GM18505 (cell line): Measurements from ENCODE around the gene DPF3.

Experiments
- ATAC-seq: cut with Tn5 transposase; IDR thresholded peaks from one replicate; pipeline ENCODE4 v1.9.1; 2021; ENCODE audit not compliant: unreplicated experiment
- POLR2A ChIP-seq: IDR thresholded peaks from 4 replicates; pipeline ENCODE4 v1.6.1; 2011; ENCODE audit warnings: borderline replicate concordance; ENCODE audit not compliant: insufficient read depth, insufficient read length; ENCODE audit errors: extremely low read depth

Gene DPF3

DNA sequence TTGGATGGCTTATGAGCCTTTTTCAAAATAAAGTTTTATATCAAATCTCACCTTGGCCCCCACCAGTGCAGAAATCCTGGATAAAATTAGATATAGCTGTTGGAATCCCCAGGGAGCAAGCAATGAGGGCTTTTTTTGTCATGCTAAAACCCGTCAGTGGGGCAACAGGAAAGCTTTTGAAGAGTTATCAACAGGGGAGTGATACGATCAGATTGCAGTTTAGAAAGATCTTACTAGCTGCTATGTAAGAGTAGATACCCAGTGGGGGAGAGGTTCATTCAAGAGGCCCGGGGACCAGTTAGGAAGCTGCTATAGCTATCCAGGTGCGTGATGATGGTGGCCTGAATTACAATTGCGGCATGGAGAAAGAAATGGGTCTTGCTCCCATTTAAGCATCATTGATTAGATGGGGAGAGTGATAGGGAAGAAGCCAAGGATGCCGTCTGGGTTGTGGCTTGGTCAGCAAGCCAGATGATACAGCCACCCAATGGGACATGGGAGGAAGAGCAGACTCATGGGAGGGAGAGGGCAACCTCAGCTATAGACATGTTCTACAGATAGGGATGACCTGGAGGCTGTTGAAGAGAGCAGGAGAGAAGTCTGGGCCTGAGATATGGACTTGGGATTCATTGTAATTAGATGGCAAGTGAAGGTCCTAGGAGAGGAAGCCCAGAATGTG is 272.4 kb downstream of the DPF3 start:
- no peak for TF ChIP-seq POLR2A
- no peak for ATAC-seq

DNA sequence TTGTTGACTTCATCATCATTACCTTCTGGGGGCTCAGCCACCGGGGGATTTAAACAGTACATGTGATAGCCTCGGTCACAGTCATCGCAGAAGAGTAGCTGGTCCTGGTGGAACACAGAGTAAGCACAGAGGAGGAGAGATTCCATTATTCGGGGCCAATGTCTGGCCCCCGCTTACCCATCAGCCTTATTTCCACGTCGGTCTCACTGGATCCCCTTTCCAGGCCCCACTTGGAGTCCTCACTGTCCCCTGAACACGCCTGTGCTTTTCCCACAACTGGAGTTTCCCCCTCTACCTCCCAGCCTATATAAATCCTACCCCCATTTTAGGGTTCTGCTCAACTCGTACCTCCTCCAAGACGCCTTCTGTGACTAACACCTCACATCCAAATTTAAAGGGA is 274.0 kb downstream of the DPF3 start:
- no peak for TF ChIP-seq POLR2A
- no peak for ATAC-seq

DNA sequence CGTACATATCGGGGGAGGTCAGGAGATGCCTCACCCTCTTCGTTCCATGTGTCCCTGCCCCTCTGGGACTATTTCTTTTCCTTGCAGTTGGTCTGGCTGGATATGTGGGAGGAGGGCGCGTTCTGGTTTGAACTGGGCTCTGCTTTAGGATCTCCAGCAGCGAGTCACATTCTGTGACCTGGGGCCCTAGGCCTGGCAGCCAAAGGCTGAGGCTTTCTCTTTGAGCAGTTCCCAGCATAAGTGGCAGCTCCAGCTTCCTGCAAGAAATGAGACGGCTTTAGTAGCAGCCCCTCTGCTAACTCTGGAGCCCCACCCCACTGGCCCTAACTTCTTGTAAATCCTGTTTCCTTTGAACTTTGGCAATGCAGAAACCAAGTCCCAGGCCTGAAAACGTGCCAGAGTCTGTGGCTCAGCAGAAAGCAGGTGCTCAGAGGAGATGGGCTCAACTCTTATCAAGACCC is 274.8 kb downstream of the DPF3 start:
- TF ChIP-seq POLR2A = no peak
- ATAC-seq = no peak

DNA sequence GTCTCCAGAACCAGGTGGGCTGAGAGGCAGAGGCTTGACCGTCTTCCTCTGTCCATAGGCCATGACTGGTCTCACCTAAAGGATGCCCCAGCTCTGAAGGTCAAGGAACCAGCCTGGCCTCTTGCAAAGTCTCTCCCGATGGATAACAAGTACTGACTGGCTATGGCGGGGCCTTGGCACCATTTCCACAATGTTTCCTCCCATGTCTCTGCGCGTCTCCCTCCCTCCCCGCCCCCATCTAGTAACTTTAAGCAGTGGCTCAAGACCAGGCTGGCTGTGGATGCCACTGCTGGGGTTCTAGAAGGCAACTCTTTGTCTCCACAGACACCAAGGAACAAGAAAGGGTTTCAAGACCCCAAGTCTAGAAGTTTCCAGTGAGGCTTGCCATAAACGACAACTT is 275.5 kb downstream of the DPF3 start:
- ATAC-seq = no peak
- TF ChIP-seq POLR2A = no peak

DNA sequence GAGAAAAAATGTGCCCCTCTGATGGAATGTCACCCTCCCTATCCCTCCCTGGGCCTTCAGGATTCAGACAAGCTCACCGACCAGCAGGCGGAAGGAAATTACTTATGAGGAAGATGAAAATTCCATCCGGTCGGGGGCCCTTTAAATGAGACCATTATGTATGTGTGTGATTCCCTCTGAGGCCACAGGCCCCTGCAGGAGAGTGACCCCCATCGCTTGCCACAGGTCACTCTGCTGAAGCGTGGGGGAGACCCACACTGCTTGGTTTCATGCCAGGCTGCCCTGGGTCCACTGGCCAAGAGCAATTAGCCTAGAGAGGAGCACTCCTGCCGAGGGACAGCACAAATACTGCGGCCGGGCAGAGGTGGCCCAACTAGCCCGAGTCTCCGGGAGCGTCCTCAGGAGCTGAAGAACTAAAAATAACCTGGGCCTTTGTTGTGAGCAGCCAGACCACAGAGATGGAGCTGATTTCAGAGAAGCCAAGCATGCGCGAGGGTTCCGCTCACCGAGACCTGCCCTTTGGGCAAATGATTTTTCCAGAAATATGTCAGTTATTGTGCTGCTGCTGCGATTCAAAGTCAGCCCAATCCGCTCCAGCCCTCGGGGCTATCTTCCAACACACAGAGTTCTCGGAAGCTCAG is 276.4 kb downstream of the DPF3 start:
- TF ChIP-seq POLR2A = no peak
- ATAC-seq = no peak

DNA sequence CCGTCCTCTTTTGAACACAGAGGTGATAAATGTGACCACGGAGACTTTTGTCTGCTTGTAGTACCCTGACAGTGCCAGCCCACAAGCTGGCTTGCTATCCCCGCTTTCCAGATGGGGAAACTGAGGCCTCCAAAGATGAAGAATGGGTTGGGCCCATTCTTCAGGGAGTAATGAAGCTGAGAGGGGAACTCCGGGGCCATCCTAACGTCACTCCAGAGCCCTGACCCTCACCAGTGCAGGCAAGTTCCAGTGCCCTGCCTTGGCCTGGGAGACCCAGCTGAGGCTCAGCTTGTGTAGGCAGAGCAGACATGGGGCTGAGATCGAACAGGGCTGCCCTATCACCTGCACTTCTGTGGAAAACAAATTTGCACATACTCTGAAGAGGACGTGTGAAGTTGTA is 277.1 kb downstream of the DPF3 start:
- no peak for TF ChIP-seq POLR2A
- ATAC-seq = no peak

DNA sequence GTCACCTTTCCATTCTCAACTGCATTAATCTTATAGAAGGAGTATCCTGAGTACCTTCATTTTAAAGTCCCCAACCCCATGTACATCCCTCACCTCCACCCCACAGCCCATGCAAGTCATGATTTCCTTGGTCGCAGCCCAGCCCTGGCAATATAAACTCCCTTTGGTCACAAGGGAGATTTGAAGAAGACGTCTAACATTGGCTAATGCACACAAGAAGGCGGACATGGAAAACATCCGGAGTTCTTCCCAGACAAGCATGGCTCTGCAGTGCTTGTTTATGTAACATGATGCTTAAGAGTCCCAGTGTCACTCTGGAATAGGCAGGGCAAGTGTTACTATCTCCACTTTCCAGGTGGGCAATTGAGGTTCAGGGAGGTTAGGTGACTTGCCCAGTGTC is 277.6 kb downstream of the DPF3 start:
- no peak for ATAC-seq

DNA sequence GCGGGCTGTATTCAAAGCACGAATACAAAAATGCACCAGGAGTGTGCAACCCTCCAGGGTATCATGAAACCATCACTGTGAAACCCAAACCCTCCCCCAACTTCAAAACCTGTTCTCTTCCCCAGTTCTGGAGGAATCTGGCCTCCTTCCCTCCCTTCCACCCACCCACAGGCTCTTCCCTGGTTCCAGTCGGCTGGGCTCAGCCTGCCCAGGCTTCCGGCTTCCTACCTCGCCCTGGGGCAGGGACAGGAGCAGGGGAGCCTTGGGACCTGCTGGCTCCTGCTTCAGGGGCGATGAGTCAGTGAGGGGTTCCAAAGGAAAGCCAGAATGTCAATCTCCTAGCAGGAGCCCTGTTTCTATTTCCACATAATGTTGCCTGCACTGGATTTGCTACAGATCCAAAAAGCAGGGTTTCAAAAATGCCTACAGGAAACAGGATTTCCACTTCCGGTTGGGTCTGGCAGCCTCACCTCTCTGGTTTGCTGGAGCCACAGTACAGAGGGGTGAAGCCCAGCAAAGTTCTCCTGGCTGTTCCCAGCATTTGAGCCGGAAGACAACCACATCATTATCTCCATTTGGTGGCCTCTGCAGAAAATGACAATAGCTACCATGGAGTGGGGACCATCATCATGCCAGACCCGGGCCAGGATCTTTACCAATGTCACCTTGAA is 278.3 kb downstream of the DPF3 start:
- ATAC-seq = no peak

More for the DNA sequence above, 277.6 kb downstream of the DPF3 start:
- no peak for TF ChIP-seq POLR2A

DNA sequence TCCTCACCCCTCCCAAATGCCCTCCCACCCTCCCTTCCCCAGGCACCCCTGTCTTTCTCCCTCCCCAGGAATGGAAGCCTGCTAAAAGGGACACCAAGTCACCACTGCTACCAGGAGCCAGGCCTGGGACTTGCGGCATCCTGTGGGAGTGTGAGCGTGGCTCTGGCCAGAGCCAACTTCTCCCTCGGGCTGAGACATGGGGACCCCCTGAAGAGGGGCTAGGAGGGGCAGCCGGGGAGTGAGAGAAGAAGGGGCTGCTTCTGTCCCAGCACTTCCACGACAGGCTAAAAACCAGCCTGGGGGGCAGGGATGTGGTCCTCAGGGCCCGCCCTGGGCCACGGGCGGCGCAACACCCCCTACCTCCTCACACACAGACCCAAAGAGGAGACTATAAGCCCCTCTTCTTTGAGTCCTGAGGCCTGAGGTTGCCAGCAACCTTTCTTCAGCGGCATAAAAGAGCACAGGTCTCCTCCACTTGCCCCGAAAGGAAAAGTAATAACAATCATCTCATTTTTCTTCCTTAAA is 278.9 kb downstream of the DPF3 start:
- TF ChIP-seq POLR2A = no peak

More for the DNA sequence above, 278.3 kb downstream of the DPF3 start:
- TF ChIP-seq POLR2A = no peak

DNA sequence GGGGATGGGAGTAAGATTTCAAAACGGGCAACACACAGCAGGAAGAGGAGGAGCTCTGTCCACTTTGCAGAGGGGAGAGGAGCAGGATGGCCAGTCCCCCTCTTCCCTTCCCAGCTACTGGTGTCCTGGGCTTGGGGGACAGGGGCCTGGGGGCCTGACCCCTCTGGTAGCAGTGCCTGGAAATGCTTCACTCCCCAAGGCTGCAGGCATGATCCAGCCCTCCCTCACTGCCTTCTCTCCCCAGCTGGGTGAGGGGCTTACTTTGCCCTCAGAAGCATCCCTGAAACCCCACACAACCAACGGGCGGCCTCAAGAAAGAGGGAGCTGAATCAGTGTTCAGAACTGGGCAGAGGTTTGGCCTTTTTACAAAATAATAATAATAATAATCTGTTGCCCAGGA is 279.5 kb downstream of the DPF3 start:
- no peak for TF ChIP-seq POLR2A
- ATAC-seq = no peak

More for the DNA sequence above, 278.9 kb downstream of the DPF3 start:
- no peak for ATAC-seq

DNA sequence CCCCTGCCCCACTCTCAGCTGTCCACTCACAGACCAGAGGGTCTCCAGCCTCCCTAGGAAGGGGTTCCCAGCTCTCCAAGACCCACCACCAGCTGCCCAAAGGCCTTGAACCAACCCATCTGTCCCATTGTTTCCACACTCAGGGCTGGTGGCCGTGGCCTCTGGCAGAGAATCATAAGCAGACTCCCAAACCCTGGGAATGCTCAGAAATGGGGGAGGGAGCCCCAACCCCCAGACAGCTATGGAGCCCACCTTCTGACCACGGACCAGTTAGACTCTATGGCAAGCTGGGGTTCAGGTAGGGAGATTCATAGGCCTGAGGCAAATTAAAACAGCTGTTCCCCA is 280.0 kb downstream of the DPF3 start:
- ATAC-seq = no peak
- TF ChIP-seq POLR2A = no peak

DNA sequence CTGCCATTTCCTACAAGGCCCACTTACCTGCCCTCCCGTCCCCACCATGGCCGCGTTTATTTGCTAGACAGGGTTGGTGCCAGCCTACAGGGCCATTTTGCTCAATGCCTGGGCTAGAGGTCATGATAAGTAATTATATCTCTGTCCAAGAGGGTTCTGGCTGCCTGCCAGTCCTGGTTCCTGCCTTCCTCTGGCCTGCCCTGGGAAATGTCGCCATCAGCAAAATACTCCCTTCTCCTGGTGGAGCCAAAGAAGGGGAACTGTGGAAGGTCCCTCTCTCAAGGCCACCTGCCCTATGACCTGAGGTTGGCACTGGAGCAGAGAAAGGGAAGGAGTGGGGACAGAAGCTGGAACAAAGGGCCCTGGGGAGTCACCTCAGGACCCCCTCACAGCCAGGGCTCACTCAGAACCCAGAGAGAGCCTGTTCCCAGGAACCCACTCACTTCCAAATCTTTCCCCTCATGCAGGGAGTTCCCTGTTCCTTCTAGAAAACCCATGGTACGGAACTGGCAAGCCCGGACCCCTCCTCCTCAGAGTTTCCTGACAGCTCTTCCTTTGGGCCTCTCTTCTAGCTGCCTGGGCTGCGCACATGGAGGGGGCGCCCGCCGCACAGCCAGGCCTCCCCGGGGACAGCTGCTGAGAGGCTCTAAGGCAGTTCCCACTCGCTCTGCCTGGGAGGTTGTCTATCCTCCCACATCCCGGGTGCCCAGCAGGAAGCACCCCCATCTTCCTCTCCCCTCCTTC is 280.5 kb downstream of the DPF3 start:
- ATAC-seq = no peak
- TF ChIP-seq POLR2A = no peak

DNA sequence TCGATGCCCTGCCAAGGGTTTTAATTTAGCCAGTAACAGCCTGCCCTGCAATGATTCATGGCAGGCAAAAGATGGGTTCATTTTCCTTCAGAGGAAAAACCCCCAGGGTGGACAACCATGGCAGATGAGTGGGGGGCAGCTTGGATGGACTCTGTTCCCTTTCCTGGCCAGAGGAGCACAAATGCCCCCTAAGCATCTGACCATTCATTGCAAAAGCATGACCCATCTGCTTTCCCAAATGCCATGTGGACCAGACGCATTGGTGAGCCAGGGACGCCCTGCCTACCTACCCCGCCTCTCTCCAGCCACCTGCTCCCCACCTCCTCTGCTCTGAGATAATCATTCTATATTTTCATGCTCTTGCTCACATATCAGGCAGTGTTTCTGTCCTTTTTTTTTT is 281.9 kb downstream of the DPF3 start:
- TF ChIP-seq POLR2A = no peak
- ATAC-seq = no peak
